ENCODE measurements around the gene ATXN7L3B.

DNA sequence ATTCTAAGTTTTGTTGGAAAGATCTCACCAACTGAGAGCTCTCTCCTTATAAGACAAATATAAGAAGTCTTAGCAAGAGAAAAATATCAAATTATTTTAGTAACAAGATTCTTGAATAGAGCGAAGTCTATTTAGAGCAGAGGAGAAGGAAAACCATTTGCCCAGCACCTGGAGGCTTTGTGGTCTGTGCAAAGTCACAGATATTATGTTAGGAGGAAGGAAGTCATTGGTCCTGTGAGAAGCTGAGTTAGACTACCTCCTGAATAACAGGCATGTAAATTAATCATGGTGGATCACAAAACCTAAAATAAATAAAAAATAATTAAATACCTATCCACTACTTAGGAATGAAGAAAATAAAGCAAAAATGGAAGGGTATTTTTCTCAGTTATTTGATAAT lies 38.4 kb upstream of the ATXN7L3B start:
- no peak for TF ChIP-seq POLR2A (IDR thresholded peaks at IDR 0.05)
- TF ChIP-seq, protein P1, sequence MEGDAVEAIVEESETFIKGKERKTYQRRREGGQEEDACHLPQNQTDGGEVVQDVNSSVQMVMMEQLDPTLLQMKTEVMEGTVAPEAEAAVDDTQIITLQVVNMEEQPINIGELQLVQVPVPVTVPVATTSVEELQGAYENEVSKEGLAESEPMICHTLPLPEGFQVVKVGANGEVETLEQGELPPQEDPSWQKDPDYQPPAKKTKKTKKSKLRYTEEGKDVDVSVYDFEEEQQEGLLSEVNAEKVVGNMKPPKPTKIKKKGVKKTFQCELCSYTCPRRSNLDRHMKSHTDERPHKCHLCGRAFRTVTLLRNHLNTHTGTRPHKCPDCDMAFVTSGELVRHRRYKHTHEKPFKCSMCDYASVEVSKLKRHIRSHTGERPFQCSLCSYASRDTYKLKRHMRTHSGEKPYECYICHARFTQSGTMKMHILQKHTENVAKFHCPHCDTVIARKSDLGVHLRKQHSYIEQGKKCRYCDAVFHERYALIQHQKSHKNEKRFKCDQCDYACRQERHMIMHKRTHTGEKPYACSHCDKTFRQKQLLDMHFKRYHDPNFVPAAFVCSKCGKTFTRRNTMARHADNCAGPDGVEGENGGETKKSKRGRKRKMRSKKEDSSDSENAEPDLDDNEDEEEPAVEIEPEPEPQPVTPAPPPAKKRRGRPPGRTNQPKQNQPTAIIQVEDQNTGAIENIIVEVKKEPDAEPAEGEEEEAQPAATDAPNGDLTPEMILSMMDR (IDR thresholded peaks at IDR 0.05), result no peak
- TF ChIP-seq POLR2AphosphoS5 (IDR thresholded peaks at IDR 0.05), result no peak
